Liver (tissue), 9 donors: ENCODE results near the gene ANKRD17. TPM values are rescaled to one million over a fixed set of nuclear protein-coding genes. Genes with fewer than 3 reads are reported as not detected.

Source experiments
- DNase-seq: peaks from one replicate; pipeline ENCODE4 v3.0.0-alpha.2; 2017; ENCODE audit warnings: low spot score
- H3K27ac ChIP-seq, 2 donors: one replicate each; pipeline ENCODE4 v1.7.0; 2013; ENCODE audit warnings: inconsistent platforms in 2 of 2, low read length in 2 of 2, control low read depth in 1 of 2, low read depth in 1 of 2, mild to moderate bottlenecking in 1 of 2
- H3K27me3 ChIP-seq, 4 donors: one replicate each; pipeline versions ENCODE4 v1.6.1 to v1.7.0; 2013; ENCODE audit warnings: low read length in 3 of 4, inconsistent platforms in 1 of 4, mild to moderate bottlenecking in 1 of 4, moderate library complexity in 1 of 4; ENCODE audit not compliant: control insufficient read depth in 4 of 4, insufficient read depth in 4 of 4
- H3K36me3 ChIP-seq, 4 donors: one replicate each; pipeline versions ENCODE4 v1.6.1 to v1.7.0; 2013; ENCODE audit warnings: low read length in 3 of 4, mild to moderate bottlenecking in 3 of 4, low read depth in 1 of 4, moderate library complexity in 1 of 4; ENCODE audit not compliant: control insufficient read depth in 4 of 4, insufficient read depth in 3 of 4
- H3K4me1 ChIP-seq, 4 donors: one replicate each; pipeline versions ENCODE4 v1.6.1 to v1.7.0; 2013; ENCODE audit warnings: low read length in 3 of 4, mild to moderate bottlenecking in 3 of 4, moderate library complexity in 1 of 4; ENCODE audit not compliant: control insufficient read depth in 4 of 4, insufficient read depth in 4 of 4
- H3K4me3 ChIP-seq, 3 donors: one replicate each; pipeline versions ENCODE4 v1.6.1 to v1.7.0; 2013; ENCODE audit warnings: low read length in 3 of 3, control low read depth in 1 of 3, low read depth in 1 of 3, mild to moderate bottlenecking in 1 of 3
- H3K9ac ChIP-seq, 2 donors: one replicate each; pipeline ENCODE4 v1.7.0; 2013; ENCODE audit warnings: low read length in 2 of 2, mild to moderate bottlenecking in 2 of 2, moderate library complexity in 2 of 2, control low read depth in 1 of 2, low read depth in 1 of 2
- H3K9me3 ChIP-seq, 4 donors: one replicate each; pipeline versions ENCODE4 v1.6.1 to v1.7.0; 2013; ENCODE audit warnings: low read length in 3 of 4; ENCODE audit not compliant: control insufficient read depth in 4 of 4
- ATF3 ChIP-seq: IDR thresholded peaks from 2 replicates; pipeline ENCODE4 v1.6.1; 2016; ENCODE audit warnings: antibody characterized with exemption
- CTCF ChIP-seq: fragments of 150-350 bp; IDR thresholded peaks from 2 replicates; pipeline ENCODE4 v1.5.1; 2017; ENCODE audit warnings: improper control_type of control experiment, low read depth, low read length; ENCODE audit not compliant: missing input control
- FOXA1 ChIP-seq: IDR thresholded peaks from 2 replicates; pipeline ENCODE4 v1.6.1; 2016; ENCODE audit warnings: antibody characterized with exemption
- GABPA ChIP-seq, 2 donors: IDR thresholded peaks in 1 of 2; conservative IDR thresholded peaks in 1 of 2; 2 replicates each; pipeline ENCODE4 v1.6.1; 2016; ENCODE audit warnings: antibody characterized with exemption in 2 of 2, mild to moderate bottlenecking in 1 of 2, moderate library complexity in 1 of 2
- HNF4A ChIP-seq, 2 donors: conservative IDR thresholded peaks; 2 replicates each; pipeline ENCODE4 v1.6.1; 2016; ENCODE audit warnings: antibody characterized with exemption in 2 of 2, mild to moderate bottlenecking in 2 of 2
- HNF4G ChIP-seq: IDR thresholded peaks from 2 replicates; pipeline ENCODE4 v1.6.1; 2016; ENCODE audit warnings: antibody characterized with exemption
- NR2F2 ChIP-seq: IDR thresholded peaks from 2 replicates; pipeline ENCODE4 v1.6.1; 2016; ENCODE audit warnings: antibody characterized with exemption
- RAD21 ChIP-seq, 2 donors: IDR thresholded peaks; 2 replicates each; pipeline ENCODE4 v1.6.1; 2016; ENCODE audit warnings: antibody characterized with exemption in 2 of 2, mild to moderate bottlenecking in 2 of 2
- REST ChIP-seq: IDR thresholded peaks from 2 replicates; pipeline ENCODE4 v1.6.1; 2016; ENCODE audit warnings: antibody characterized with exemption, mild to moderate bottlenecking
- RXRA ChIP-seq, 2 donors: IDR thresholded peaks; 2 replicates each; pipeline ENCODE4 v1.6.1; 2017 to 2018; ENCODE audit warnings: antibody characterized with exemption in 2 of 2, mild to moderate bottlenecking in 1 of 2
- SP1 ChIP-seq: IDR thresholded peaks from 2 replicates; pipeline ENCODE4 v1.6.1; 2018; ENCODE audit warnings: antibody characterized with exemption, mild to moderate bottlenecking
- TAF1 ChIP-seq: conservative IDR thresholded peaks from 2 replicates; pipeline ENCODE4 v1.6.1; 2016; ENCODE audit warnings: antibody characterized with exemption, mild to moderate bottlenecking
- YY1 ChIP-seq: IDR thresholded peaks from 2 replicates; pipeline ENCODE4 v1.6.1; 2016; ENCODE audit warnings: antibody characterized with exemption, mild to moderate bottlenecking
- WGBS: extraction: QIAGEN DNeasy Blood & Tissue Kit; methylation state at CpG from one replicate; pipeline ENCODE4 v1.1.7; 2013; 5-methylcytosine and 5-hydroxymethylcytosine counted together
- polyA plus RNA-seq, 2 donors: library from polyadenylated mRNA; stranded (reverse) in 1 of 2; unstranded in 1 of 2; fragments of 200-250 nt in 1 of 2; fragments of >200 nt in 1 of 2; fragmentation: Nextera tagmentation in 1 of 2; extraction: Ambion mirVana in 1 of 2; gene quantifications; one replicate each; pipeline versions ENCODE4 v1.2.1 to v1.2.3, GENCODE V29; 2013 to 2015
- total RNA-seq, 2 donors: library from RNA; depleted of rRNA; stranded (reverse); fragments of >200 nt; gene quantifications; one replicate each; pipeline ENCODE4 v1.2.3, GENCODE V29; 2014
- TF ChIP-seq, protein P1 (sequence below): IDR thresholded peaks from 2 replicates; pipeline ENCODE4 v1.6.1; 2016; ENCODE audit warnings: antibody characterized with exemption
- donor health status: healthy.
- donor health status: healthy.
- donor health status: healthy.
- donor health status: healthy.
- donor health status: healthy.

Gene ANKRD17
- total and polyA plus RNA-seq, 4 donors: 11.6 to 38.5 (median 19.7) TPM

- no peak for TF ChIP-seq YY1
- peaks cover 2 to 10% (median 10%) of the 10 kb centered on the region in 4 donors for H3K36me3 ChIP-seq
- H3K27ac ChIP-seq: no peak overlapping the region
- WGBS: 92% methylated on average over 2 of the region's 2 CpGs
- no peaks in the 10 kb centered on the region for H3K27me3 ChIP-seq
- no peak overlapping the region for H3K4me3 ChIP-seq
- H3K9me3 ChIP-seq: no peaks in the 10 kb centered on the region
- DNase-seq: no peak
- H3K9ac ChIP-seq: no peak overlapping the region
- H3K4me1 ChIP-seq: peaks cover 0 to 12% (median under 1%) of the 10 kb centered on the region in 4 donors
These were observed 21.6 kb downstream of the ANKRD17 start for GRCh38 chr4:73237044-73237443.

DNA sequence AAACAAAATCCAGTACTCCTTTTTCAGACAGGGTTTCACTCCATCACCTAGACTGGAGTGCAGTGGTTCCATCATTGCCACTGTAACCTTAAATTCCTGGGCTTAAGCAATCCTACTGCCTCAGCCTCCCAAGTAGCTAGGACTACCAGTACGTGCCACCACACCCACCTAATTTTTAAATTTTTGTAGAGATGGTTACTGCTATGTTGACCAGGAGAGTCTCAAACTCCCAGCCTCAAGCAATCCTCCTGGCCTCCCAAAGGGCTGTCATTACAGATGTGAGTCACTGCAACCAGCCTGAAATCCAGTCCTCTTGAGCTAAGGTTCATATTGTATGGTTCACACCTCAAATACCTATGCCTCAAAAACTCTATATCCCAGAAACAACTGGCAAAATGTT is 22.4 kb downstream of the ANKRD17 start:
- H3K27ac ChIP-seq: no peak overlapping the region
- H3K4me1 ChIP-seq: peaks cover 0 to 12% (median under 1%) of the 10 kb centered on the region in 4 donors
- H3K36me3 ChIP-seq: peaks cover 2 to 10% (median 10%) of the 10 kb centered on the region in 4 donors
- H3K4me3 ChIP-seq: no peak overlapping the region
- no peak for DNase-seq
- WGBS: 98% methylated on average over 1 of the region's 1 CpG
- no peaks in the 10 kb centered on the region for H3K9me3 ChIP-seq
- H3K27me3 ChIP-seq: no peaks in the 10 kb centered on the region
- no peak for TF ChIP-seq HNF4G
- no peak for TF ChIP-seq CTCF
- no peak for TF ChIP-seq HNF4A (conservative IDR thresholded peaks at IDR 0.05)
- no peak for TF ChIP-seq TAF1
- H3K9ac ChIP-seq: no peak overlapping the region

DNA sequence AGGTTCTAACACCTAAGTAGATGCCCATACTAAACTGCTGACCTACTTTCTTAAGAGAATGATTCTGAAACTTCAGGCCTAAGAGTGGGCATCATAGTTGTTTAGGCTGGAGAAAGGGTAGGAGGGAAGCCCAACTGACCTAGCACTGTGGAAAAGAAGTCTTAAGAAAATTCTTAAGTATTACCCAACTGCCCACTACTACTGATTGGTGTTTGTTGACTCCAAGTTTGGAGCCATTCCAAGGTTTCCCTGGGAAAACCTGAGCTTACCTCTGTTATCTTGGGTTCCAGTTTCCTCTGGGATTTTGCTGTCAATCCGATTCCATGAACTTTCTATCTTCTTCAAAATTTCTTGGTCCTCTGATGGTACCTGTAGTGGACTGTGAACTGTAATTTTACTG is 23.9 kb downstream of the ANKRD17 start:
- H3K4me3 ChIP-seq: no peak overlapping the region
- peaks cover 2 to 10% (median 10%) of the 10 kb centered on the region in 4 donors for H3K36me3 ChIP-seq
- DNase-seq: no peak
- H3K9me3 ChIP-seq: no peaks in the 10 kb centered on the region
- no peak overlapping the region for H3K27ac ChIP-seq
- TF ChIP-seq RAD21 (IDR thresholded peaks at IDR 0.05) (no peak), RXRA (IDR thresholded peaks at IDR 0.05) (no peak), SP1 (no peak), NR2F2 (no peak), REST (no peak), HNF4A (conservative IDR thresholded peaks at IDR 0.05) (no peak), FOXA1 (no peak), HNF4G (no peak), ATF3 (no peak), GABPA (IDR thresholded peaks at IDR 0.05 in 1 of 2, conservative IDR thresholded peaks at IDR 0.05 in 1 of 2) (no peak)
- TF ChIP-seq, protein P1, sequence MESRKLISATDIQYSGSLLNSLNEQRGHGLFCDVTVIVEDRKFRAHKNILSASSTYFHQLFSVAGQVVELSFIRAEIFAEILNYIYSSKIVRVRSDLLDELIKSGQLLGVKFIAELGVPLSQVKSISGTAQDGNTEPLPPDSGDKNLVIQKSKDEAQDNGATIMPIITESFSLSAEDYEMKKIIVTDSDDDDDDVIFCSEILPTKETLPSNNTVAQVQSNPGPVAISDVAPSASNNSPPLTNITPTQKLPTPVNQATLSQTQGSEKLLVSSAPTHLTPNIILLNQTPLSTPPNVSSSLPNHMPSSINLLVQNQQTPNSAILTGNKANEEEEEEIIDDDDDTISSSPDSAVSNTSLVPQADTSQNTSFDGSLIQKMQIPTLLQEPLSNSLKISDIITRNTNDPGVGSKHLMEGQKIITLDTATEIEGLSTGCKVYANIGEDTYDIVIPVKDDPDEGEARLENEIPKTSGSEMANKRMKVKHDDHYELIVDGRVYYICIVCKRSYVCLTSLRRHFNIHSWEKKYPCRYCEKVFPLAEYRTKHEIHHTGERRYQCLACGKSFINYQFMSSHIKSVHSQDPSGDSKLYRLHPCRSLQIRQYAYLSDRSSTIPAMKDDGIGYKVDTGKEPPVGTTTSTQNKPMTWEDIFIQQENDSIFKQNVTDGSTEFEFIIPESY: no peak
- no peaks in the 10 kb centered on the region for H3K27me3 ChIP-seq
- 85% methylated on average over 1 of the region's 1 CpG for WGBS
- H3K4me1 ChIP-seq: peaks cover 0 to 16% (median 2%) of the 10 kb centered on the region in 4 donors
- no peak overlapping the region for H3K9ac ChIP-seq
